Activated CD4-positive, alpha-beta T cell treated with anti-CD3 and anti-CD28 coated beads, Interleukin-2, amount 50 U/mL, for 1 hour (primary cell): ENCODE data around the gene CLEC17A.
"Not testable (repeated sequence)": the region's sequence is repeated elsewhere in the genome, so short reads cannot be mapped to it uniquely, and the experiment has no call there.

Experiments
- DNase-seq: peaks from one replicate; pipeline ENCODE4 v3.0.0-alpha.2; 2020

The CLEC17A gene

DNA sequence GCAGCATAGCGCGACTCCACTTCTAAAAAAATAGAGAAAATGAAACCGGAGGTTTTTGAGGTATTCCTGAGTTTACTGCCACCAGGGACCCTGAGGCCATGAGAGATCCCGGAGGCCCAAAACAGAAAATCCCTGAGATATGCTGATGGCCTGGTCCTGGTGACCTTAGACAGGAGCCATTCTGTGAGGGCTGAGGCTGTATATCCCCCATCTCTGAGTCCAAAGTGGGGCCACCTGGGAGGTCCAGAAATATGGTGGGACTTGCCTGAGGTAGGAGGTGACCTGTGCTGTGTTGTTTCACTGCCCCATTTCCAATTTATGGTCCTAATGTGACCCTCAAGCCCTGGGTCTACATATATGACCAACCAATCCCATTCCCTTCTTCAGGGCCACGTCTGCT is 1.5 kb downstream of the CLEC17A start:
- not testable (repeated sequence) for DNase-seq

DNA sequence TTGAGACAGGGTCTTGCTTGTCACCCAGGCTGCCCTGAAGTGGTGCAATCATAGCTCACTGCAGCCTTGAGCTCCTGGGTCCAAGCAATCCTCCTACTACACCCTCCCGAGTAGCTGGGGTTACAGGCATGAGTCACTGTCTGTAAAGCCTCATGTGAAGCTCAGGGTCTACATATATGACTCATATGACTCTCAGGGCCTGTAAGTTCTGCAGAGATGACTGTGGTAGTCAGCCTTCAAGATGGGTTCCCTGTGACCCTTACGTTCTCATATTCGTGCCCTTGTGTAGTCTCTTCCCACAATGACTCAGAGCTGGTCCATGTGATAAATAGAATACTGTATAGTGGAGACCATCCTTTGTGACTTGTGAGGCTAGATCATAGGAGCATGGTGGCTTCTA is 2.3 kb downstream of the CLEC17A start:
- DNase-seq, result not testable (repeated sequence)

DNA sequence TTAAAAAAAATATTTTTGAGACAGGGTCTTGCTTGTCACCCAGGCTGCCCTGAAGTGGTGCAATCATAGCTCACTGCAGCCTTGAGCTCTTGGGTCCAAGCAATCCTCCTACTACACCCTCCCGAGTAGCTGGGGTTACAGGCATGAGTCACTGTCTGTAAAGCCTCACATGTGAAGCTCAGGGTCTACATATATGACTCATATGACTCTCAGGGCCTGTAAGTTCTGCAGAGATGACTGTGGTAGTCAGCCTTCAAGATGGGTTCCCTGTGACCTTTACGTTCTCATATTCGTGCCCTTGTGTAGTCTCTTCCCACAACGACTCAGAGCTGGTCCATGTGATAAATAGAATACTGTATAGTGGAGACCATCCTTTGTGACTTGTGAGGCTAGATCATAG is 6.5 kb downstream of the CLEC17A start:
- DNase-seq, result not testable (repeated sequence)

DNA sequence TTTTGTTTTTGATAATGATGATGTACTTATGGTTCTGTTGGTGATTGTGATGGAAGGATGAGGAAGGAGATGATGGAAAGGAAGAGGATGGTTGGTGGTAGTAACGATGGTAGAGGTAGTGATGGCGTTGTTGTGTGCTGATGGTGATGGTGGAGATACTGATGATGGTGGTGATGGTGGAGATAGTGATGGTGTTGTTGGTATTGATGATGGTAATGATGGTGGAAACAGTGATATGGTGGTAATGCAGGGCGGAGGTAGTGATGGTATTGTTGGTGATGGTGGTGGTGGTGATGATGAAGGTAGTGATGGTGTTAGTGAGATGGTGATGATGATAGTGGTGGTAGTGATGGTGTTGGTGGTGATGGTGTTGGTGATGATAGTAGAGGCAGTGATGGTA is 12.7 kb downstream of the CLEC17A start:
- no peak for DNase-seq

DNA sequence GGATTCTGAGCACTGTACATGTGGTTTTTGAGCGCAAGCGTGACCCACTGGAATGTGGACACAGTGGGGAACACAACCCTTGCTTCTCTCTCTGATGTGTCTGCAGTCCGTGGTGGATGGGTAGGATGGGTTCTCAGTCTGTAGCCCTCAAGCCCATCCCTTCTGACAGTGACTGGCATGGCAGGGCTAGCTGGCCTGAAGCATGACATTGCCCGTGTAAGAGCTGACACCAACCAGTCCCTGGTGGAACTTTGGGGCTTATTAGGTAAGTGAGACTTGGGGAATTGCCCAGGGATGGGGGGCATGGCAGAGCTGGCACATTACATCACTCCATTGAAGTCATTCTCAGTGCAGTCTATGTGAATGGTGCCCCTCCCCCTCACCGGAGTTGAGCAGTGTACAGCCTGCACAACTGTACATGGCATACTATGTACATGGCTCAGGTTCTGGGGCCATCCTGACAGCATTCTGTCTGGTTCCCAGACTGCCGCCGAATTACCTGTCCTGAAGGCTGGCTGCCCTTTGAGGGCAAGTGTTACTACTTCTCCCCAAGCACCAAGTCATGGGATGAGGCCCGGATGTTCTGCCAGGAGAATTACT is 16.8 kb downstream of the CLEC17A start:
- no peak for DNase-seq

DNA sequence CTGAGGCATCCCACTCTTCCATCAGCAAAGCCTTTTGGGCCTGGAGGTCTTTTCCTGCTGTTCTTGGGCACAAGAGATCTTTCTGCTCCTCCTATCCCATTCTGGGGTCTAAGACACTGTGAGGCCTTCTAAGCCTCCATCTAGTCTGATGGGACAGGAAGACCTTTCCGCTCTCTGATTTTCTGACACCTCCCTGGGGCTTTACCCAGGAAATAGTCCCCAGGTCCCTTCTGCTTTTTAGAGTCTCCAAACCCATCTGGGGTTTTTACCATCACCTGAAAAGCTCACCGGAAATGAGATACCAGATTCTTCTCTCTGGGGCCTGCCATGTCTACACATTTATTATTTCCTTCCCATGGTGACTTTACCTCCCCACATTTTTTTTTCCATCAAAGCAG is 21.1 kb downstream of the CLEC17A start:
- DNase-seq, result no peak

DNA sequence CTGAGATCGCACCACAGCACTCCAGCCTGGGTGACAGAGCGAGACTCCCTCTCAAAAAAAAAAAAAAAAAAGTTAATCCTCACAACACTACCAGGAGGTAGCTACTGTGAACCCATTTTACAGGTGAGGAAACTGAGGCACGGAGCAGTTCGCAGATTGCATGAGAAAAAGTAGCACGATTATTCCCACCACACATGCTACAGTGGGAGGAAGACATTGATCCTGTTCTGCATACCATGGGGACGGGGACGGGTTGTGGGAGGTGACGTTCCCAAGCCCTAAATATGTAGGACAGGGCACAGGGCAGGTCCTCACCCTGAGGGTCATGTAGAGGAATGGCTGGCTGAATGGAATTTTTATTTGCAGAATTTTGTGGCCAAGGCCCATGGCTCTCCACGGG is 23.7 kb downstream of the CLEC17A start:
- DNase-seq, result no peak

DNA sequence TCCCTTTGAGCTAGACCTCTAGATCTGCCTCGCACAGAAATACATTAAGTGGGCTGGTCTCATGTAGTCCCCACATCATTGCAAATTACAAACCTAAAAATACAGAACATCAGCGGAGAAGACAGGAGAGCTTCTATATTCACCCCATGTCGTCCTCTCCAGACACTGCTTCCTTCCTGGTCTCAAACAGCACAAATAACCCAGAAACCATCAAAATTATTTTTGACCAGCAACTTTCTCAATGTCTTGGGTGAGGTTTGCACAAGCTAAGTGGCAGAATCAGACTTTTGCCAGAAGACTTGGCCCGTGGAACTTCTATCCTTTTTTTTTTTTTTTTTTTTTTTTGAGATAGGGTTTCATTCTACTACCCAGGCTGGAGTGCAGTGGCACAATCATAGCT is 28.2 kb downstream of the CLEC17A start:
- no peak for DNase-seq

DNA sequence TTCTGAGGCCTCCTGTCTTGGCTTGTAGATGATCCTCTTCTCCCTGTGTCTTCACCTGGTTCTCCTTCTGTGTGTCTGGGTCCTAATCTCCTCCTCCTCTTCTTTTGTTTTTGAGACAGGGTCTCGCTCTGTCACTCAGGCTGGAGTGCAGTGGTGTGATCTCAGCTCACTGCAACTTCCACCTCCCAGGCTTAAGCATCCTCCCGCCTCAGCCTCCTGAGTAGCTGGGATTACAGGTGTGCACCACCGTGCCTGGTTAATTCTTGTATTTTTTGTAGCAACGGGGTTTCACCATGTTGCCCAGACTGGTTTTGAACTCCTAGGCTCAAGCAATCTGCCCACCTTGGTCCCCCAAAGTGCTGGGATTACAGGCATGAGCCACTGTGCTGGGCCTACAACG is 29.4 kb downstream of the CLEC17A start:
- DNase-seq, result not testable (repeated sequence)

DNA sequence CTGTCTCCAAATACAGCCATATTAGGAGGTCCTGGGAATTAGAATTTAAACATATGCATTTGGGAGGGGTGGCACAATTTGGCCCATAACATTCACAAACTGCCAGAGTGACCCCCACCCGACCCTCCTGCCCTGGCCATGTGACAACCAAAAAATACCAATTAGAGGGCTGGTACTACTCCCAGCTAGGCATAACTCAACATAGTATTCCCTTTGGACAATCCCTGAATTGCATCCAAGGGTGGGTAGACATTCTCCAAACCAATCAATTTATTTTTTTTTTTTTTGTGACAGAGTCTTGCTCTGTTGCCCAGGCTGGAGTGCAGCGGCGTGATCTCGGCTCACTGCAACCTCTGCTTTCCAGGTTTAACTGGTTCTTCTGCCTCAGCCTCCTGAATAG is 29.8 kb downstream of the CLEC17A start:
- no peak for DNase-seq

DNA sequence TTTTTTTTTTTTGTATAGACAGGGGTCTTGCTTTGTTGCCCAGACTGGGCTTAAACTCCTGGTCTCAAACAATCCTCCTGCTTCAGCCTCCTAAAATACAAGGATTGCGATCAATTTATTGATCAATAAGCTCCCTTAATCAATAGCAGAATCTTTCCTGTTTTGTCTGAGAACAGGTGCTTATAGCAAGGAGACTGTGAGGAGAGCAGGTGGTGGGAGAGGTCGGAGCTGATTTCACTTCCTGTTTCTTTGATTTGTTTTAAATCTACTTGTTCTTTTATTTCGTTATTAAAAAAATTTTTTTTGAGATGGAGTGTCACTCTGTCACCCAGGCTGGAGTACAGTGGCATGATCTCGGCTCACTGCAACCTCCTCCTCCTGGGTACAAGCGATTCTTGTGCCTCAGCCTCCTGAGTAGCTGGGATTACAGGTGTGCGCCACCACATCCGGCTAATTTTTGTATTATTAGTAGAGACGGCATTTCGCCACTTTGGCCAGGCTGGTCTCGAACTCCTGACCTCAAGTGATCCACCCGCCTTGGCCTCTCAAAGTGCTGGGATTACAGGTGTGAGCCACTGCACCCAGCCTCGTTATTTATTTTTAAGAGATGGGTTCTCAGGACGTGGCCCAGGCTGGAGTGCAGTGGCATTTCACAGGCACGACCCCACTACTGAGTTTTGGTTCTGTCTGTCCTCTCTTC is 30.7 kb downstream of the CLEC17A start:
- DNase-seq, result not testable (repeated sequence)

DNA sequence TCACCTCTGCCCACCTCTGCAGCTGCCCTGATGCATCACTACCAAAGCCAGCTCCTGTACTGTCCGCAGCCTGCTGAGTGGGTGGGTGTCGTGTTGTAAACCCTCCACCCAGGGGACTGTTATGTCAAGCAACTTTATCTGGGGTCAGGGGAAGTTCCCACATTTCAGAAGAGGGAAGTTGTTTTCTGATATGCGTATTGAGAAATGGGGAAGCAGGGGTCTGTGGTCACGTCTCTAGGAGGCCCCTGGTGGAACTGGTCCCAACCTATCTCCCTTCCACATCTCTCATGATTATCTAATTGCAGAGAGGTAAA is 31.2 kb downstream of the CLEC17A start:
- DNase-seq, result no peak

DNA sequence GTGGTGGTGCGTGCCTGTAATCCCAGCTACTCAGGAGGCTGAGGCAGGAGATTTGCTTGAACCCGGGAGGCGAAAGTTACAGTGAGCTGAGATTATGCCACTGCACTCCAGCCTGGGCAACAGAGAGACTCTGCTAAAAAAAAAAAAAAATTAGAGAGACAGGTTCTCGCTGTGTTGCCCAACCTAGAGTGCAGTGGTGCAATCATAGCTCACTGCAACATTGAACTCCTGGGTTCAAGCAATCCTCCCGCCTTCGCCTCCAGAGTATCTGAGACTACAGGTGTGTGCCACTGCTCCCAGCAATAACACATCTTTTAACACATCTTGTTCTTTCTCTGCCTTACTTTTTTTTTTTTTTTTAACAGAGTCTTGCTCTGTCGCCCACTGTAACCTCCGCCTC is 32.7 kb downstream of the CLEC17A start:
- no peak for DNase-seq

DNA sequence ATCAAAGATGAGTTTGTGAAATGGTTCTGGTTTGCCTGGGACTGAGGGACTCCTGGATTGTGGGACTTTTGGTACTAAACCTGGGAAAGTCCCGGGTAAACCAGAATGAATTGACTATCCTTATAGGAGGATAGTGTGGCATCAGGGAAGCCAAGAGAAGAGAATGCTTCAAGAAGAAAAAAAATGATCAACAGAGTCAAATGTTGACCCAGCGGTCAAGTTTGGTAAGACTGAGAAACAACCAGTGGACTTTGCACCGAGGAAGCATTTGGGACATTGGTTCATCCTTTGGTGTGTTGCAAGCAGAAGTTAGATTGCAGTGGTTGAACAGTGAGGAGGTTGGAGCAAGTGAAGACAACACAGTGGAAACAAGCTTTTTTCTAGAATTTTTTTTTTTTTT is 33.5 kb downstream of the CLEC17A start:
- no peak for DNase-seq

DNA sequence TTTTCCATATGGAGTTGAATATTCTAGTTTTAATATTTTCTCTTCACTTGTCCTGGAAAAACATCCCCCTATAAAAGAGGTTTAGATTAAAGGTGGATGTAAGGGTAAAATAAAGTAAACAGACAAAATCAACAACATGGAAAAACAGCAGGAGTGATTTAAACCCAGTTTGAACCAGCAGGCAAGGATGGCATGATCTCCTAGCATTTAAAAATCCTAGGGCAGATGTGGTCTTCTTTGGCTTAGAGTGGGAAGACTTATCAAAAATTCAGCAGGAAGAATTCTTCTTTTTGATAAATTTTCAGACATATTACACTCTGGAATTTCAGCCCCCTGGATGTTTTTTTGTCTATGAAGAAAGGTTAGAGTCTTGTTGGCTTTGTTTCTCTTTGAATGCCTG is 36.5 kb downstream of the CLEC17A start:
- DNase-seq, result no peak

DNA sequence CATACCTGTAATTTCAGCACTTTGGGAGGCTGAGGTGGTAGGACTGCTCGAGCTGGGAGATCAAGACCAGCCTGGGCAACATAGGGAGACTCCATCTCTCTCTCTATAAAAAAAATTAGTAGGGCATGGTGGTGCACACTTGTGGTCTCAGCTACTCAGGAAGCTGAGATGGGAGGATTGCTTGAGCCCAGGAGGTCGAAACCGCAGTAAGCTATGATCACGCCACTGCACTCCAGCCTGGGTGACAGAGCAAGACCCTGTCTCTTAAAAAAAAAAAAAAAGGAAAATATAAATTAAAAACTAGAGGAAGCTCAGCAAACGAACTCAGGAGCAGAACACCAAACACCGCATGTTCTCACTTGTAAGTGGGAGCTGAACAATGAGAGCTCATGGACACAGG is 41.6 kb downstream of the CLEC17A start:
- not testable (repeated sequence) for DNase-seq

DNA sequence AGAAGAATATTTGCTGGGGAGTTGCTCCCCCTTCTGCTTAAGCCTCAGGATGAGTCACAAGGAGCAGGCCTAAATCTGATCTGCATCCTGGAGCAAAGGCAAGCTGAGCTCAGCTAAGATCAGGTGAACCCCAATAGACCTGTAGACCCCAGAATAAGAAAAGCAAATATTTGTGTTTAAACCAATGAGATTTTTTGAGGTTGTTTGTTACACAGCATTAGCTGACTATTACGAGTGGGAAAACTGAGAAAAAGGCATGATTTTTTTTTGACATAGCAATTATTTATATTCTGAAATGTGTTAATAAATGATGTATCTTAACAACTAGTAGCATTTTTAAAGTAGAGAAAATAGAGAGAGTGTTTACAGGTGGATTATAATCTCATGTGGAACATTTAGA is 46.7 kb downstream of the CLEC17A start:
- no peak for DNase-seq

DNA sequence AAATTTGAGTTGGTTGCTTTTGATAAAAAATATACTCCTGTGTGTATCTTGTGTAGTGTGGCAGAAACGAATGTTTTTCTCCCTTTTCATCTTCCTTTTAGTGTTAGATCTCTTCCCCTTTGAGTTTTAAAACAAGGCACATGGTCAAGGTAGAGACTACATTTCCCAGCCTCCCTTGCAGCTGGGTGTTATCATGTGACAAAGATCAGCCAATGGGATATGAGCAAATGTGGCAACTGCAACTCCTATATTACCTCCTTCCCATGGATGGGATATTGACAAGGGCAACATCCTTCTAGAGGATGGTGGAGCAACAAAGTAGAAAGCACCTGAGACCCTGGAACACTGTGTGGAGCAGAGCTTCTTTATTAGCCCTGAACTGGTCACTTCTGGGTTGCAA is 49.4 kb downstream of the CLEC17A start:
- DNase-seq, result no peak

DNA sequence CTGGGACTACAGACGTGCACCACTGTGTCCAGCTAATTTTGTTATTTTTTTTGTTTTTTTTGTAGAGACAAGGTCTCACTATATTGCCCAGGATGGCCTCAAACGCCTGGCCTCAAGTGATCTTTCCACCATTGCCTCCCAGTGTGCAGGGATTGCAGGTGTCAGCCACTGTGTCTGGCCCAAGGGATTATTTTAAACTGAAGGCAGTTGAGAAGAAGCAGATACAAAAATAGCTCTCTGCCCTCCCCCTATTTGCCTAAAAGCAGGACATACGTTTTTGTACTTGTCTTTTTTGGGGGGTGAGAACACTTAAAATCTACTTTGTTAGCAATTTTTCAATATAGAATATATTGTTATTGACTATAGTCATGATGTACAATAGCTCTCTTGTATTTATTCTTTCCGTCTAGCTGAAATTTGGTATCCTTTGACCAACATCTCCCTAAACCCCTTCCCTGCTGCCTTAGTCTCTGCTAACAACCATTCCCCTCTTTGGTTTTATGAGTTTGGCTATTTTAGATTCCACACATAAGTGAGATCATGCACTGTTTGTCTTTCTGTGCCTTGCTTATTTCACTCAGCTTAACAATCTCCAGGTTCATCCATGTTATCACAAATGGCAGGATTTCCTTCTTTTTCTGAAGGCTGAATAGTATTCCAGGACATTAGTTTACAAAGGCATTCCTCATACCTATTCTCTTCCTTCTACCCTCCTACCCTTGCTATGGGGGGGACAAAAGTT is 56.8 kb downstream of the CLEC17A start:
- no peak for DNase-seq

DNA sequence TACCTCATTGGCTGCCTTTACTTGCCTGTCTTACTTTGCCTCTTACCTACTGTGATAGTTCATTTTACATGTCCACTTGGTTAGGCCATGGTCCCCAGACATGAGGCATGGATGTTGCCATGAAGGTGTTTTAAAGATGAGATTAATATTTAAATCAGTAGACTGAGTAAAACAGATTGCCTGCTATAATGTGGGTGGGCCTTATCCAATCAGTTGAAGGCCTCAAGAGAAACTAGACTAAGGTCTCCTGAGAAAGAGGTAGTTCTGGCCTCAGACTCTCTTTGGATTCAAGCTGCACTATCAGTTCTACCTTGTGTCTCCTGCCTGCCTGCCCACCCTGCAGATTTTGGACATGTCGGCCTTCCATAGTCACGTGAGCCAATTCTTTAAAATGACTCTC is 65.6 kb downstream of the CLEC17A start:
- no peak for DNase-seq

DNA sequence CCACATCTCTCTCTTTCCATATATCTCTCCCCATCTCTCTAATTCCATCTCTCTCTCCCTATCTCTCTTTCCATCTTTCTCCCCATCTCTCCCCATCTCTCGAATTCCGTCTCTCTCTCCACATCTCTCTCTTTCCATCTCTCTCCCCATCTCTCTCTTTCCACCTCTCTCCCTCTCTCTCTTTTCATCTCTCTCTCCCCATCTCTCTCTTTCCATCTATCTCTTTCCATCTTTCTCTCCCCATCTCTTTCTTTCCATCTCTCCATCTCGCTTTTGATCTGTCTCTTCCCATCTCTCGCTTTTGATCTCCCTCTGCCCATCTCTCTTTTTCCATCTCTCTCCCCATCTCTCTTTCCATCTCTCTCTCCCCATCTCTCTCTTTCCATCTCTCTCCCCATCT is 66.1 kb downstream of the CLEC17A start:
- DNase-seq, result no peak

DNA sequence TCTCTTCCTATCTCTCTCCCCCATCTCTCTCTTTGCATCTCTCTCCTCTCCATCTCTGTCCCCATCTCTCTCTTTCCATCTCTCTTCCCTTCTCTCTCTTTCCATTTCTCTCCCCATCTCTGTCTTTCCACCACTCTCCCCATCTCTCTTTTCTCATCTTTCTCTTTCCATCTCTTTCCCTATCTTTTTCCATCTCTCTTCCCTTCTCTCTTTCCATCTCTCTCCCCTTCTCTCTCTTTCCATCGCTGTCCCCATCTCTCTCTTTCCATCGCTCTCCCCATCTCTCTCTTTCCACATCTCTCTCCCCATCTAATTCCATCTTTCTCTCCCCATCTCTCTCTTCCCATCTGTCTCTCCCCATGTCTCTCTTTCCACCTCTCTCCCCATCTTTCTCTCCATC is 67.3 kb downstream of the CLEC17A start:
- DNase-seq, result no peak

DNA sequence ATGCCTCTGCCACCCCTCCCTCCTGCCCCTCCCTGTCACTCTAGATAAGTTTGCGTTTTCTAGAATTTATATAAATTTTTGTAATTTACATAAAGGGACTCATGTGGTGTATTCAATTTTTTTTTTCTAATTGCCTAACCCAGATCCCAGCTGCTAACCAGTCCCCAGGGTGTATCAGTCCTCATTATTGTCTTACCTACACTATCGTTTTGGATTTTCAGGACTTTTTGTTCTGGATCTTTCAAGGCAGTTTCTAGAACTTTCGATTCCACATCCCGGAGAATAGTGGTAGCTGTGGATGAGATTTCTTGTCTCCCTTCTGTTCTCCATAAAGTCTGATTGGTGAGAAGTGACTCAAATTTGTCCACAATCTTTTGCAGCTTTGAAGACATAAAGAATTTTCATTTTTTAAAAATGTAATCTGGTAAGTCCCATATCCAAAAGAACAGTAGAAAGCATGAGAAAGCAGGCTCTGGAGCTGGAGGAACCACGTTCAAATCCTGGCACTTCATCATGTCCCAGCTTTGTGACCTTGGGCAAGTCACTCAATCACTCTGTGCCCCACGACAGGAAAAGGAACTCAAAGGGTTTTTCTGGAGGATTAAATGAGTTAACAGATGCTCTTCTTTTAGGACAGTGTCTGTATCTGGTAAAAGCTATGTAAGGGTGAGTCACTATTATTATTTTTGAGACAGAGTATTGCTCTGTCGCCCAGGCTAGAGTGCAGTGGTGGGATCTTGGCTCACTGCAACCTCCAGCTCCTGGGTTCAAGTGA is 72.1 kb downstream of the CLEC17A start:
- no peak for DNase-seq

DNA sequence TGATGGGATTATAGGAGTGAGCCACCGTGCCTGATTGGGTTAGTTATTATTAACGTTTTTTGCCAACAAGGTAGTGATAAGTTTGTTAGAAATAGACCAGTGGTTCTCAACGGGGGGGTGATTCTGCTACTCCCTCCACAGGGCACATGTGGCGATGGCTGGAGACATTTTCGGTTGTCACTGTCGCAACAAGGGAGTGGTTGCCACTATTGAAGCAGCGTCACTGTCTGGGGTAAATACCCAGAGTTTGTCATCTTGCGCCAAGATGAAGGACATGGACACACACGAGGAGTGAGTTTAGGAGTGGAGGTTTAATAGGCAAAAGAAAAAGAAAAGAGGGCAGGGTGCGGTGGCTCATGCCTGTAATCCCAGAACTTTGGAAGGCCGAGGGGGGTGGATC is 72.8 kb downstream of the CLEC17A start:
- no peak for DNase-seq
